GM12878 (cell line): ENCODE measurements around the gene CLK2. TPM values are rescaled to one million over a fixed set of nuclear protein-coding genes. Genes with fewer than 3 reads are reported as not detected.
A peak's percentile ranks its signal among the peaks of the same experiment; 100 is the strongest.

ENCODE experiments used
- ATF7 ChIP-seq: fragments of 450-650 bp; IDR thresholded peaks from 2 replicates; pipeline ENCODE4 v1.6.1; 2016; ENCODE audit warnings: low read depth, mild to moderate bottlenecking
- BHLHE40 ChIP-seq, 2 experiments: fragments of 450-650 bp in 1 of 2; IDR thresholded peaks; 2 replicates each; pipeline ENCODE4 v1.6.1; 2011 to 2017; ENCODE audit warnings: low read depth in 2 of 2, borderline replicate concordance in 1 of 2, improper control_type of control experiment in 1 of 2, low read length in 1 of 2, mild to moderate bottlenecking in 1 of 2
- CBX5 ChIP-seq: sonication (generic); IDR thresholded peaks from 2 replicates; pipeline ENCODE4 v1.6.1; 2016; ENCODE audit warnings: low read depth, moderate library complexity, mild to moderate bottlenecking, inconsistent platforms
- CREB1 ChIP-seq: IDR thresholded peaks from 2 replicates; pipeline ENCODE4 v1.6.1; 2012; ENCODE audit warnings: low read depth, mild to moderate bottlenecking, inconsistent platforms
- E2F4 ChIP-seq: IDR thresholded peaks from 2 replicates; pipeline ENCODE4 v1.6.1; 2012; ENCODE audit warnings: low read depth, low read length, improper control_type of control experiment
- FOS ChIP-seq: IDR thresholded peaks from 3 replicates; pipeline ENCODE4 v1.6.1; 2011; ENCODE audit warnings: borderline replicate concordance; ENCODE audit not compliant: insufficient read length; ENCODE audit errors: extremely low read depth
- POLR2A ChIP-seq: IDR thresholded peaks from 2 replicates; pipeline ENCODE4 v1.6.1; 2011; ENCODE audit warnings: low read depth, mild to moderate bottlenecking, low read length
- RAD21 ChIP-seq: IDR thresholded peaks from 2 replicates; pipeline ENCODE4 v1.6.1; 2011; ENCODE audit warnings: mild to moderate bottlenecking, low read depth, low read length, moderate library complexity; ENCODE audit not compliant: insufficient read depth
- RFX5 ChIP-seq: IDR thresholded peaks from 2 replicates; pipeline ENCODE4 v1.6.1; 2011; ENCODE audit warnings: low read depth, low read length, improper control_type of control experiment
- RUNX3 ChIP-seq: IDR thresholded peaks from 2 replicates; pipeline ENCODE4 v1.6.1; 2012; ENCODE audit warnings: low read length, inconsistent platforms
- SIX5 ChIP-seq: IDR thresholded peaks from 2 replicates; pipeline ENCODE4 v1.6.1; 2011; ENCODE audit warnings: mild to moderate bottlenecking, low read depth, low read length, moderate library complexity; ENCODE audit not compliant: severe bottlenecking
- SREBF1 ChIP-seq: IDR thresholded peaks from 2 replicates; pipeline ENCODE4 v1.6.1; 2012; ENCODE audit warnings: mild to moderate bottlenecking, low read length
- TBL1XR1 ChIP-seq: IDR thresholded peaks from 2 replicates; pipeline ENCODE4 v1.6.1; 2012; ENCODE audit warnings: low read depth, low read length, improper control_type of control experiment
- YBX1 ChIP-seq: fragments of 450-650 bp; IDR thresholded peaks from 2 replicates; pipeline ENCODE4 v1.6.1; 2016; ENCODE audit warnings: antibody characterized with exemption
- YY1 ChIP-seq: IDR thresholded peaks from 2 replicates; pipeline ENCODE4 v1.6.1; 2011; ENCODE audit warnings: low read depth, mild to moderate bottlenecking, low read length
- ZBTB33 ChIP-seq: fragments of 450-650 bp; IDR thresholded peaks from 2 replicates; pipeline ENCODE4 v1.6.1; 2017; ENCODE audit warnings: mild to moderate bottlenecking
- ZBTB4 ChIP-seq: fragments of 450-650 bp; formaldehyde crosslinking; IDR thresholded peaks from 2 replicates; pipeline ENCODE4 v1.4.0; 2022; ENCODE audit warnings: mild to moderate bottlenecking, moderate library complexity
- ZNF207 ChIP-seq: fragments of 450-650 bp; IDR thresholded peaks from 2 replicates; pipeline ENCODE4 v1.6.1; 2014; ENCODE audit warnings: antibody characterized with exemption, mild to moderate bottlenecking, borderline replicate concordance
- ZNF384 ChIP-seq: IDR thresholded peaks from 2 replicates; pipeline ENCODE4 v1.6.1; 2012; ENCODE audit warnings: low read depth, mild to moderate bottlenecking, low read length, improper control_type of control experiment, borderline replicate concordance
- ZNF687 ChIP-seq: fragments of 450-650 bp; IDR thresholded peaks from 2 replicates; pipeline ENCODE4 v1.6.1; 2017; ENCODE audit warnings: mild to moderate bottlenecking, moderate library complexity
- polyA plus RNA-seq, 11 experiments: library from polyadenylated mRNA; depleted of rRNA in 4 of 11; unstranded in 6 of 11; stranded (reverse) in 5 of 11; fragments of >200 nt; fragmentation: Nextera tagmentation in 4 of 11; fragmentation: Illumina TruSeq in 1 of 11; extraction: Ambion mirVana in 4 of 11; extraction: Trizol in 1 of 11; gene quantifications; 1 replicate in 1 of 11; 2 replicates in 10 of 11; pipeline versions ENCODE4 v1.2.1 to v1.2.3, GENCODE V29; 2011 to 2016; ENCODE audit warnings: inconsistent platforms in 2 of 11, missing spikeins in 2 of 11, low read depth in 1 of 11
- total RNA-seq, 4 experiments: library from RNA; depleted of rRNA in 3 of 4; stranded (reverse); fragments of >200 nt in 3 of 4; fragmentation: Illumina TruSeq in 1 of 4; extraction: Trizol in 1 of 4; gene quantifications; 2 replicates each; pipeline versions ENCODE4 v1.2.1 to v1.2.3, GENCODE V29; 2013 to 2021

Gene CLK2
- total and polyA plus RNA-seq, 10 of the 15 experiments (the other 5 are each of a cell fraction or from before 2014, with no cell fraction given), result 11.1 to 83.7 (median 36.7) TPM

GRCh38 chr1:155250633-155251449 is 22.5 kb downstream of the CLK2 start (continued):
- TF ChIP-seq ZNF687, result 0 out of 2 replicates have a peak, but pooled peaks have one; percentile 13
- no peak for TF ChIP-seq ATF7
- TF ChIP-seq ZNF207, result peak; percentile 93
- TF ChIP-seq E2F4, result no peak
- TF ChIP-seq RAD21, result peak; percentile 89
- TF ChIP-seq CBX5, result no peak
- no peak for TF ChIP-seq ZBTB4 (CRISPR knock-in tag)
- peak; percentile 36; the same call in 1 of the 2 replicates for TF ChIP-seq ZBTB33
- no peak for TF ChIP-seq SIX5
- TF ChIP-seq YY1, result peak; percentile 97
- no peak for TF ChIP-seq ZNF384
- TF ChIP-seq POLR2A, result peak; percentile 65
- TF ChIP-seq YBX1, result no peak
- TF ChIP-seq FOS, result no peak
- TF ChIP-seq CREB1, result no peak
- TF ChIP-seq RUNX3, result peak; percentile 46; the same call in 1 of the 2 replicates
- TF ChIP-seq BHLHE40 (IDR thresholded peaks at IDR 0.05; ENCODE audit: borderline replicate concordance in 1 of 2, low read depth in 2 of 2, low read length in 1 of 2), result peak; percentile 68 to 79; a peak in 3 of 4 replicates
- 0 out of 2 replicates have a peak, but pooled peaks have one; percentile 36 for TF ChIP-seq RFX5
- TF ChIP-seq TBL1XR1, result no peak
- TF ChIP-seq SREBF1, result no peak
